HG03025 (cell line): ENCODE results near the gene GTF2A1L.

Experiments
- ATAC-seq: cut with Tn5 transposase; IDR thresholded peaks from one replicate; pipeline ENCODE4 v1.9.1; 2021; ENCODE audit warnings: mild to moderate bottlenecking, moderate library complexity; ENCODE audit not compliant: unreplicated experiment, low FRiP score

The GTF2A1L gene

GRCh38 chr2:48727560-48727959 is 109.9 kb downstream of the GTF2A1L start:
- ATAC-seq, result no peak

DNA sequence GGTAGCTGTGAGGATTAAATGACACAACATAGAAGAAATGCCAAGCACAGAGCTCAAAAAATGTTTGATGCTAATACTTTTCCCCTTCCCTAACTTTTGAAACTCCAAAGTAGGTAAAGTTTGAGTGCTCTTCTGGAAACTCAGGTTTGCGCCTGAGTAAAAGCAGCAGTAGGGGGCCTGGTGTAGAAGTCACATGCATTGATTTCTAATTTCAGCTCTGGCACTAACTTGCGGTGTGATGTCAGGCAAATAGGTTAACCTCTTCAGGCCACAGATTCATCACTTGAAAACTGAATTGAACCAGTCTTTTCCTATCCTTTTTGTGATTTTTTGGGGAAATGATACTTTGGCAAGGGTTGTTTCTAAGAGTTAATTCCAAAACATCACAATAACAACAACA is 110.6 kb downstream of the GTF2A1L start:
- no peak for ATAC-seq

DNA sequence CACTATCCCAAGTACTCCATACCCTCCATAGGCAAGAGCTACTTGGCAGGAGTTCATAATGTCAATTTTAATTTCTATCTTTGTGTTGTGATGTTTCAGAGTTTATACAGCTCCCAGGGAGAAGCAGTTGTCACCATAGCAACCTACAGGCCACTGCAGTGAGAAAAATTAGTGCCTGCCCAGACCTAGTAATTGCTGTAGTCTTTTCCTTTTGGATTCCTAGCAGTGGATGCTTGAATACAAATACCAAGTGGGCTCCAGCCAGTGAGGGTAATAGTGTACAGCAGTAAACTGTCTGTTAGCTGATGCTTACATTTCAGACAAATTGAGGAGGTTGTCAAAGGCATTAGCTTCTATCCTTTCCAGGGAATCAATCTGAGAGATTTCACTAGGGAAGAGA is 111.2 kb downstream of the GTF2A1L start:
- no peak for ATAC-seq
